GM12872 (cell line): ENCODE measurements around the gene TSPYL2.

Source experiments
- TF ChIP-seq, protein P1 (sequence below): IDR thresholded peaks from 3 replicates; pipeline ENCODE4 v1.5.1; 2011; ENCODE audit warnings: low read depth, mild to moderate bottlenecking, low read length, moderate library complexity; ENCODE audit not compliant: insufficient read depth

Gene TSPYL2

DNA sequence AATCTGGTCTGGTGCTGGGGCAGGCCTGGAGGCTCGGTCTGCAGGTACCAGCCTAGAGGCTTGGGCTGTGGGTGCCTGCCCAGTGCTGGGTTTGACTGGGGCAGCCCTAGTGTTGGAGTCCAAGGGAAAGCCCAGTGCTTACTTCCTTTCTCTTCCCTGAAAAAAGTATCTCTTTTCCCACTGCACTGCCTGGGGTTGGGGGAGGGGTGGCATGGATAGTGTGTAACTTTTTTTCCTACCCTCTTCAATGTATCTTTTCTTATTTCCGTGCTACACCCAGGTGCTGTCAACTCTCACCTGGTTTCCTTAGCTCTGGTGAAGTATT is 33.3 kb downstream of the TSPYL2 start:
- TF ChIP-seq, protein P1, sequence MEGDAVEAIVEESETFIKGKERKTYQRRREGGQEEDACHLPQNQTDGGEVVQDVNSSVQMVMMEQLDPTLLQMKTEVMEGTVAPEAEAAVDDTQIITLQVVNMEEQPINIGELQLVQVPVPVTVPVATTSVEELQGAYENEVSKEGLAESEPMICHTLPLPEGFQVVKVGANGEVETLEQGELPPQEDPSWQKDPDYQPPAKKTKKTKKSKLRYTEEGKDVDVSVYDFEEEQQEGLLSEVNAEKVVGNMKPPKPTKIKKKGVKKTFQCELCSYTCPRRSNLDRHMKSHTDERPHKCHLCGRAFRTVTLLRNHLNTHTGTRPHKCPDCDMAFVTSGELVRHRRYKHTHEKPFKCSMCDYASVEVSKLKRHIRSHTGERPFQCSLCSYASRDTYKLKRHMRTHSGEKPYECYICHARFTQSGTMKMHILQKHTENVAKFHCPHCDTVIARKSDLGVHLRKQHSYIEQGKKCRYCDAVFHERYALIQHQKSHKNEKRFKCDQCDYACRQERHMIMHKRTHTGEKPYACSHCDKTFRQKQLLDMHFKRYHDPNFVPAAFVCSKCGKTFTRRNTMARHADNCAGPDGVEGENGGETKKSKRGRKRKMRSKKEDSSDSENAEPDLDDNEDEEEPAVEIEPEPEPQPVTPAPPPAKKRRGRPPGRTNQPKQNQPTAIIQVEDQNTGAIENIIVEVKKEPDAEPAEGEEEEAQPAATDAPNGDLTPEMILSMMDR, result no peak

DNA sequence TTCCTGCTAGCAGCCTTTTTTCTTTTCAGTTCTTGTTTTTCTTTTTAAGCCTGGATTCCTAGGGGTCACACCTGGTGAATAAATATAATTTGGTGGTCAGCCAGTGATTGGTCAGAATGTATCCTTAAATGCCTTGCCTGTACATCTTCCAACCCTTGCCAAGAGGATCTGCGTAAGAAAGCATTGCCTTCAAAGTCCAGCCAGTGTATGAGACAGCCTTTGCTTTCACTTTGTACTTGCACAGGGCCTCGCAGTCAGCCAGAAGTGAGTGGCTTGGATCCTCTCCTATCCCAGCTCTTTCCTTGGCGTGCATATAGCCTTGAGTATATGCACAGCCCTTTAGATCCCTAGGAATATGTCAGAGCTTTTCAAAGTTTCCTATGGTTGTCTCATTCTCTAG is 33.9 kb downstream of the TSPYL2 start:
- TF ChIP-seq, protein P1, result no peak

DNA sequence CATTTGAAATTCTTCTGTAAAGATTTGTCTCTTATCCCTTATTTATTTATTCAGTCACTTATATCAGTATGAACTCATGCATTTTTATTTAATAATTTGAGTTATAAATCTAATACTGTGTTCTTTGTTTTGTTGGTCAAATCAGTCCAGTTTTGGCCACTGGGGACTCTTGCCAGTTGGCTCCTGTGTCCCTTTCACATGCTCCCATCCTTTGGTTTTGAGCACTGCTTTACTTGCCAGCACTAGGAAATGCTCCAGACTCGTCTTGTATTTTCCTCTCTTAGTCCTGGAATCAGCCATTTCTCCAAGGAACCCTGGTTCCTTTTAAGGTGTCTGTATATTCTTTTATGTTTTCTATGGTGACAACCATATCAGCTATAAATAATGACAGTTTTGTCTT is 39.8 kb downstream of the TSPYL2 start:
- TF ChIP-seq, protein P1, result no peak

DNA sequence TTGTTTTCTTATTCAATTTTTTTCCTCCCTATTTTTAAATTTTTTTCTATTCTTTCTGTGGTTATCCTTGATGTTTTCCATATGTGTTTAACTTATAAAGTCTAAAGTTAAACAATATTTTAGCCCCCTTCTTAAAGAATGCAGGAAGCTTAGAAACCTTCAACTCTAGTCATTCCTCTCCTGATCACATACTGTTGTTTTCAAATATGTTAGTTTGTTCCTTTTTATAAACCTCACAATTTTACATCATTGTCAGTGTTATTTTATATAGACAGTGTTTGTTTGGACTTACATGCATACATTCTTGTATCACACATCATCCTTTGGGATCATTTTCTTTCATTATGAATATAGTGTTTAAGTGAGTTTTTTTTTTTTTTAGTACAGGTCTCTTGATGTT is 43.3 kb downstream of the TSPYL2 start:
- TF ChIP-seq, protein P1, result no peak

DNA sequence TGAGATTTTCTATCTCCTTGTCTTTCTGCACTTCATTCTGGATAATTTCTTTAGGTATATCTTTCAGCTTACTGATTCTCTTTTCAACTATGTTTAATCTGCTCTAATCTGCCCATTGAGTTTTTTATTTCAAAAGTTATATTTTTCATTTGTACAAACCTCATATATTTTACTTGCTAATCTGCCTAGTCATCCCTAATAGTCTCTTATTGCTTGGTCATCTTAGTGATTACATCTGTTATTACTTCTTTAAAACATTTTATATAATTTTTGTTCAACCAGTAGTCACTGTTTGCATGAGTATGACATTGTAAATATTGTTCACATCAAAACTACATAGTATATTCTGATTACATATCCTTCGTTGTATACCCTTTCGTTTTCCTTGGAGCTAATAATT is 44.2 kb downstream of the TSPYL2 start:
- TF ChIP-seq, protein P1, result no peak

DNA sequence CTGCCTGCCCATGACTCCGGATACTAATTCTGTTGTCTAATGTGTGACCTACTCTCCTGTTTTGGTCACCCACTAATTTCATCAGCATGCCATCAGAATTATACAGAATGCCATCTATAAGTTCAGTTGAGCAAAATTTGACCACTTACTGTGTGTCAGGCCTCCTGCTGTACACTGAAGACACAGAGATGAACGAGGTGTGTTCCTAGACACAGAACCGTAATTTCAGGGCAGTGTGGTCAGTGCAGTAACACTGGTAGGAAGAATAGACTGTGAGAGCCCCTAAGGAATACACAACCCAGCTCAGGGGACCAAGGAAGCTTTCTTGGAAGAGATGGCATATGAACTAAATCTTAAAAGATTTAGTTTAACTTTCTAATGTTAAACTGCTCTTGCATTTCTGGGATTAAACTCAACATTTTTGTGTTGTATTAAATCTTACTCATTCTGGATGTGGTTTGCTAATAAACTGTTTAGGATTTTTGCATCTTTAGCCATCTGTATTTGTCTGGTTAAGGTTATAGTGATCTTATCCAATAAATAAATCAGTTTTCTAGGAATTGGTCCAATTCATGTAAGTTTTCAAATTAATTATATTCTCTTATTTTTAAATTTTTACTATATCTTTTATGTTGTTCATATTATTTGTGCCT is 46.1 kb downstream of the TSPYL2 start:
- TF ChIP-seq, protein P1, result no peak

DNA sequence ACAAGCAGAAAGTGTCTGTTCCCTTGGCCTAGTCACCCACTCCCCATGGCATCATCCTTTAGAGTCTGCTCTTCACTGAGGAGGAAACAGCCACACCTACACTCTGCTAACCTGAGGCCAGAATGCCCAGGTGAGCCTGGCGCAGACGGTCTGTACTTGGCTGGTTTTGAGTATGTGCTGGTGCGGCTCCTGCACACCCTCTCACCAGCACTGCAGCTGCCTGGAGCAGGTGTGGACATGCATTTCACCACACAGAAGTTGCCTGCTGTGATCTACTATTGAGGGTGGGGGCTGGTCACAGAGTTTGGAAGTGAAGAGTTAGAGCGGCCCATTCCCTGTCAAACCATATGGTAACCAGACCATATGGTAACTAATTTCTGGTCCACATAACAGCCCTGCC is 51.2 kb downstream of the TSPYL2 start:
- TF ChIP-seq, protein P1, result no peak

DNA sequence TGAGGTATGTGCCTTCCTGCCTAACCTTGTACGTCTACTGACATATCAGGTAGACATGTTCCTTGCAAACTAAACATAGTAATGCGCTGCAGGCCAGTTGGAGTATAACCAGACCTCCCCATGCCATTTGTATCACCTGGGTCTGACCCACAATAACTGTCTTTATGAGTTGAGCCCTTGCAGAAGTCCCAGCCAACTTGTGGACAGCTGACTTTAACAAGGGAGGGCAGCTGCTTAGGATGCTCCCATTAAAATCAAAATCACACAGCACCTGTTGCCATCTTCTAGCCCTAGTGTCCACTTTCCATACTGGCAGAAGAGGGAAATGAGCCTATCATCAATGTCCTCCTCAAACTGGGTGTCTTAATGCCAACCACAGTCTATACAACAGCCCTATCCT is 53.4 kb downstream of the TSPYL2 start:
- TF ChIP-seq, protein P1, result no peak
